Esophagus squamous epithelium (tissue), 5 donors: ENCODE results near the gene SETD5. TPM values are rescaled to one million over a fixed set of nuclear protein-coding genes. Genes with fewer than 3 reads are reported as not detected.

Source experiments
- DNase-seq: peaks from one replicate; lab custom pipeline; 2025; lab: John Stamatoyannopoulos, UW
- H3K27ac ChIP-seq, 4 donors: fragments of 200-600 bp; sonication (generic); one replicate each; pipeline ENCODE4 v1.5.1; 2016 to 2019; ENCODE audit warnings: mild to moderate bottlenecking in 1 of 4
- H3K27me3 ChIP-seq, 4 donors: fragments of 200-600 bp; sonication (generic); 1 replicate in 3 of 4; 2 replicates in 1 of 4; pipeline versions ENCODE4 v1.5.1 to v1.6.0; 2017 to 2021; ENCODE audit warnings: antibody characterized with exemption in 1 of 4
- H3K36me3 ChIP-seq, 3 donors: fragments of 200-600 bp; sonication (generic); one replicate each; pipeline ENCODE4 v1.5.1; 2016 to 2019
- H3K4me1 ChIP-seq, 3 donors: fragments of 200-600 bp; sonication (generic); one replicate each; pipeline ENCODE4 v1.5.1; 2017 to 2019
- H3K4me3 ChIP-seq, 4 donors: fragments of 200-600 bp; sonication (generic); 1 replicate in 3 of 4; 2 replicates in 1 of 4; pipeline ENCODE4 v1.5.1; 2016 to 2019; ENCODE audit warnings: mild to moderate bottlenecking in 2 of 4, moderate library complexity in 1 of 4
- H3K9me3 ChIP-seq, 3 donors: fragments of 200-600 bp; sonication (generic); one replicate each; pipeline ENCODE4 v1.5.1; 2016 to 2019
- CTCF ChIP-seq, 6 experiments: fragments of 450-650 bp in 4 of 6; fragments of 200-600 bp in 2 of 6; sonication (generic) in 2 of 6; IDR thresholded peaks; one replicate each; pipeline ENCODE4 v1.5.1; 2016 to 2019; ENCODE audit warnings: antibody characterized with exemption in 6 of 6, mild to moderate bottlenecking in 4 of 6, moderate library complexity in 4 of 6
- POLR2A ChIP-seq, 4 donors: fragments of 450-650 bp; IDR thresholded peaks; one replicate each; pipeline ENCODE4 v1.6.1; 2017; ENCODE audit warnings: antibody characterized with exemption in 4 of 4, mild to moderate bottlenecking in 4 of 4, moderate library complexity in 3 of 4
- WGBS, 2 donors: methylation state at CpG; one replicate each; pipeline ENCODE4 v1.1.5; 2018; 5-methylcytosine and 5-hydroxymethylcytosine counted together
- intact Hi-C: fragments of 100-400 bp; cut with DNase I; formaldehyde crosslinking; loops from one replicate; pipeline ENCODE4 v1.15.0; 2022
- total RNA-seq, 4 donors: library from RNA; depleted of rRNA; stranded (reverse); fragments of >200 nt; gene quantifications; one replicate each; pipeline ENCODE4 v1.1.0, GENCODE V29; 2016
- donor health status: DM: yes; HTN: yes; CAD: no.

Gene SETD5
- total RNA-seq, 4 donors from 2014 or later, result 41.8 to 89.3 (median 54.4) TPM

GRCh38 chr3:9388142-9388541 lies 9.3 kb upstream of the SETD5 start:
- H3K27ac ChIP-seq, result no peak overlapping the region
- H3K36me3 ChIP-seq, result peaks cover 4 to 88% (median 49%) of the 10 kb centered on the region in 3 donors
- no peaks in the 10 kb centered on the region for H3K27me3 ChIP-seq
- peaks cover 0 to 61% (median 37%) of the 10 kb centered on the region in 3 donors for H3K4me1 ChIP-seq
- intact Hi-C loops, result no loop called here
- H3K4me3 ChIP-seq, result no peak overlapping the region
- WGBS, 2 donors, result 89 to 97% methylated on average over 2 of the region's 2 CpGs
- H3K9me3 ChIP-seq, result no peaks in the 10 kb centered on the region
- DNase-seq, result no peak
- TF ChIP-seq POLR2A (IDR thresholded peaks at IDR 0.05) (no peak), CTCF (IDR thresholded peaks at IDR 0.05) (no peak)

DNA sequence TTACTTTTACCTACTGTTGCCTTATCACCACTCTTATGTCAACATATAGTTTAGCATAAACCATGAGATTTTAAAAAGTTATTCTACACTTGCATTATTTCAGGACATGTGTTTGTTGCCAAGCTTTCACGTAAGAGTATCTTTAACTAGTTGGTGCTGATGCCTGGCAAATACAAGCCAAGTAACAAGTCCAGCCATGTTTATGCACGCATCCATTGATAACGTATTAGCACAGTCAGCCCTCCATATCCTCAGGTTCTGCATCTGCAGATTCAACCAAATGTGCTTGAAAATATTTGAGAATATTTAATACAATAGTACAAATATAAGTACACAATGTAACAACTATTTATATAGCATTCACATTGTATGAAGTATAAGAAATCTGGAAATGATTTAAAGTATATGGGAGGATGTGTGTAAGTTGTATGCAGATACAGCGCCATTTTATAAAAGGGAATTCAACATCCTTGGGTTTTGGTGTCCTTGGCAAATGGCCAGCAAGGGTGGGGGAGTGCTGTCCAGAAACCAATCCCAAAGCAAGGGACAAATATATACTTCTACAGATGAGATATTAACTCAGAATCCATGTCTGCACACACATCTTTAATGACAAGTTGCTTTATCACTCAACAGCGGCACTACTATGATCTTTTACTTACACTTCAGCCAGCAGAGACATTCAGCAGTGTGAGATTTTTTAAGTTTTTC lies 8.7 kb upstream of the SETD5 start:
- no peak for DNase-seq
- H3K27me3 ChIP-seq, result no peaks in the 10 kb centered on the region
- peaks cover 0 to 65% (median 42%) of the 10 kb centered on the region in 3 donors for H3K4me1 ChIP-seq
- no peaks in the 10 kb centered on the region for H3K9me3 ChIP-seq
- H3K4me3 ChIP-seq, result no peak overlapping the region
- H3K27ac ChIP-seq, result no peak overlapping the region
- WGBS, 2 donors, result 65 to 68% methylated on average over 5 of the region's 5 CpGs
- no peak for TF ChIP-seq CTCF (IDR thresholded peaks at IDR 0.05)
- TF ChIP-seq POLR2A (IDR thresholded peaks at IDR 0.05), result no peak
- H3K36me3 ChIP-seq, result peaks cover 4 to 88% (median 49%) of the 10 kb centered on the region in 3 donors
- intact Hi-C loops, result no loop called here

GRCh38 chr3:9390265-9390888 lies 7.0 kb upstream of the SETD5 start:
- no peaks in the 10 kb centered on the region for H3K9me3 ChIP-seq
- no peaks in the 10 kb centered on the region for H3K27me3 ChIP-seq
- 86 to 93% methylated on average over 5 of the region's 5 CpGs for WGBS, 2 donors
- no peak for DNase-seq
- intact Hi-C loops, result no loop called here
- no peak overlapping the region for H3K4me3 ChIP-seq
- H3K36me3 ChIP-seq, result peaks cover 4 to 83% (median 37%) of the 10 kb centered on the region in 3 donors
- no peak for TF ChIP-seq CTCF (IDR thresholded peaks at IDR 0.05)
- no peak for TF ChIP-seq POLR2A (IDR thresholded peaks at IDR 0.05)
- H3K4me1 ChIP-seq, result peaks cover 4 to 76% (median 50%) of the 10 kb centered on the region in 3 donors
- no peak overlapping the region for H3K27ac ChIP-seq

DNA sequence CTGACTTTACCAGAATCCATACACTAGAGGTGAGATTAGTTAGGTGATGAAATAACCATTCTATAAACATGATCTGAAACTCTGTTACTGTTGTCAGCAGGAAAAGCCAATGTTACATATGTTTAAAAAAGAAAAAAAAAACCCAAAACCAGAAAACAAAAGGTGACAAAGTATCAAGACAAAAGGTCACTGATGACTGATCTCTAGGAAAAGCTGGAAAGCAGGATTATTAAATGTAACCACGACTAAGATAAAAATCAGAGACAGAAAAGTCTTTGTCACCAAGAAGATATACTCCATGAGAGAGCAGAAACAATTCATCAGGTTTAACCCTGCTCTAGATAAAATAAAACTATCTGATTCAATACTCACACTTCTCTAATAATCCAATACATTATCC lies 5.4 kb upstream of the SETD5 start:
- Histone ChIP-seq H3K4me1 (peaks cover 7 to 77% (median 53%) of the 10 kb centered on the region in 3 donors), H3K36me3 (peaks cover 4 to 67% (median 34%) of the 10 kb centered on the region in 3 donors), H3K4me3 (no peak overlapping the region), H3K27me3 (no peaks in the 10 kb centered on the region), H3K27ac (no peak overlapping the region), H3K9me3 (no peaks in the 10 kb centered on the region)
- TF ChIP-seq POLR2A (IDR thresholded peaks at IDR 0.05) (no peak), CTCF (IDR thresholded peaks at IDR 0.05) (no peak)
- WGBS, 2 donors, result 15 to 27% methylated on average over 1 of the region's 1 CpG
- intact Hi-C loops, result no loop called here
- DNase-seq, result no peak
